B cell (primary cell): Measurements from ENCODE around the gene KRT75.

Experiments
- CTCF ChIP-seq: fragments of 200-600 bp; IDR thresholded peaks from one replicate; pipeline ENCODE4 v1.8.0; 2022; ENCODE audit warnings: antibody characterized with exemption, mild to moderate bottlenecking
- EZH2 ChIP-seq: IDR thresholded peaks from 2 replicates; pipeline ENCODE4 v1.6.1; 2012; ENCODE audit warnings: borderline replicate concordance, low read depth, mild to moderate bottlenecking, moderate library complexity, low read length; ENCODE audit not compliant: insufficient read depth, poor library complexity, severe bottlenecking

DNA sequence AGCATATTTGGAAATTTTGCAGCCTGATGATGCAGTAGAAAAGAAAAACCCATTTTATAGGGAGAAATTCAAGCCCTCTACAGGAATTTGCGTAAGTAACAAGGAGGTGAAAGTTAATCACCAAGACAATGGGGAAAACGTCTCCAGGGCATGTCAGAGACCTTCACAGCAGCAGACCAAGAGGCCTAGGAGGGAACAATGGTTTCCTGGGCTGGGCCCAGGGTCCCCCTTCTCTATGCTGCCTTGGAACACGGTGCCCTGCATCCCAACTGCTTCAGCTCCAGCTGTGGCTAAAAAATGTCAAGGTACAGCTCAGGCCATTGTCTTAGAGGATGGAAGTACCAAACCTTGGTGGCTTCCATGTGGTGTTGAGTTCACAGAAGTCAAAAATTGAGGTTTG is 45.9 kb upstream of the KRT75 start:
- TF ChIP-seq EZH2 (no peak), CTCF (no peak)
